ENCODE data around the gene THUMPD3.

DNA sequence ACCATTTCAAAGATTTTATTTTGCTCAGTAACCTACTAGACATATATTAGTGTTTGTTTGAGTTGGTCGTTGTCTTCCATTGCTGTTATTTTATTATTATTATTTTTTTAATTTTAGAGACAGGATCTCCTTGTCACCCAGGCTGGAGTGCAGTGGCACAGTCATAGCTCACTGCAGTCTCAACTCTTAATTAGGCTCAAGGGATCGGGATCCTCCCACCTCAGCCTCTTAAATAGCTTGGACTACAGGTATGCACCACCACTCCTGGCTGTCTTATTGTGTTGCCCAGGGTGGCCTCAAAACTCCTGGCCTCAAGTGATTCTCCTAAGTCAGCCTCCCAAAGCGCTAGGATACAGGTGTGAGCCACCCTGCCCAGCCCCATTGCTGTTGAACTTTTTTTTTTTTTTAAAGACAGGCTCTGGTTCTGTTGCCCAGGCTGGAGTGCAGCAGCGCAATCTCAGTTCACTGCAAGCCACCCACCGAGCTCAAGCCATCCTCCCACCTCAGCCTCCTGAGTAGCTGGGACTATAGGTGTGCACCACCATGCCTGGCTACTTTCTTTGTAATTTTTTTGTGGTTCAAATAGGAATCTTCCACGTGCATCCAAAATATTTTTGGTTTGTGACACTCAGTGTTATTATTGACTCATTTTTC lies 52.8 kb downstream of the THUMPD3 start:
- TF ChIP-seq POLR2A (IDR thresholded peaks at IDR 0.05) = no peak
- TF ChIP-seq, protein P1, sequence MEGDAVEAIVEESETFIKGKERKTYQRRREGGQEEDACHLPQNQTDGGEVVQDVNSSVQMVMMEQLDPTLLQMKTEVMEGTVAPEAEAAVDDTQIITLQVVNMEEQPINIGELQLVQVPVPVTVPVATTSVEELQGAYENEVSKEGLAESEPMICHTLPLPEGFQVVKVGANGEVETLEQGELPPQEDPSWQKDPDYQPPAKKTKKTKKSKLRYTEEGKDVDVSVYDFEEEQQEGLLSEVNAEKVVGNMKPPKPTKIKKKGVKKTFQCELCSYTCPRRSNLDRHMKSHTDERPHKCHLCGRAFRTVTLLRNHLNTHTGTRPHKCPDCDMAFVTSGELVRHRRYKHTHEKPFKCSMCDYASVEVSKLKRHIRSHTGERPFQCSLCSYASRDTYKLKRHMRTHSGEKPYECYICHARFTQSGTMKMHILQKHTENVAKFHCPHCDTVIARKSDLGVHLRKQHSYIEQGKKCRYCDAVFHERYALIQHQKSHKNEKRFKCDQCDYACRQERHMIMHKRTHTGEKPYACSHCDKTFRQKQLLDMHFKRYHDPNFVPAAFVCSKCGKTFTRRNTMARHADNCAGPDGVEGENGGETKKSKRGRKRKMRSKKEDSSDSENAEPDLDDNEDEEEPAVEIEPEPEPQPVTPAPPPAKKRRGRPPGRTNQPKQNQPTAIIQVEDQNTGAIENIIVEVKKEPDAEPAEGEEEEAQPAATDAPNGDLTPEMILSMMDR (IDR thresholded peaks at IDR 0.05) = no peak

Measured in transverse colon (tissue), 3 donors.